Heart left ventricle (tissue), 13 donors: Measurements from ENCODE around the gene ATMIN.

Experiments used
- POLR2A ChIP-seq, 2 donors: fragments of 450-650 bp; IDR thresholded peaks; one replicate each; pipeline ENCODE4 v1.6.1; 2017; ENCODE audit warnings: antibody characterized with exemption in 2 of 2, mild to moderate bottlenecking in 2 of 2, moderate library complexity in 2 of 2
- TF ChIP-seq, protein P1 (sequence below), 12 donors: fragments of 200-600 bp; sonication (generic) in 4 of 12; IDR thresholded peaks; one replicate each; pipeline versions ENCODE4 v1.5.0 to v1.8.0; 2018 to 2022; ENCODE audit warnings: antibody characterized with exemption in 12 of 12, mild to moderate bottlenecking in 5 of 12
- donor health status: ischemic (EF 13 %, LVEDD 7.1; RV severe dilation, severe dysfunction).
- donor health status: DM: no; HTN: yes; CAD: no.
- donor health status: DM: no; HTN: no; CAD: no.
- donor health status: ischemic (EF 25% LVEDD 6.9; RV normal size, moderate dysfunction).
- donor health status: ischemic (EF 25% LVEDD 5.7; RV mildly dilated, moderate dysfunction).
- donor health status: ischemic (EF 35%, LVEDD 5.7; RV mildly dilated, moderate dysfunction).
- donor health status: nonischemic (EF 11% LVEDD 7.7; RV severe dilation, severe dysfunction).
- donor health status: DM: yes; HTN: yes; CAD: no.
- donor health status: PGD.
- donor health status: ischemic (EF 29% LVEDD 5.4; RV normal size, mild dysfunction).
- donor health status: nonischemic (EF 23%, LVEDD 6.1; RV moderate dilation, normal function).

DNA sequence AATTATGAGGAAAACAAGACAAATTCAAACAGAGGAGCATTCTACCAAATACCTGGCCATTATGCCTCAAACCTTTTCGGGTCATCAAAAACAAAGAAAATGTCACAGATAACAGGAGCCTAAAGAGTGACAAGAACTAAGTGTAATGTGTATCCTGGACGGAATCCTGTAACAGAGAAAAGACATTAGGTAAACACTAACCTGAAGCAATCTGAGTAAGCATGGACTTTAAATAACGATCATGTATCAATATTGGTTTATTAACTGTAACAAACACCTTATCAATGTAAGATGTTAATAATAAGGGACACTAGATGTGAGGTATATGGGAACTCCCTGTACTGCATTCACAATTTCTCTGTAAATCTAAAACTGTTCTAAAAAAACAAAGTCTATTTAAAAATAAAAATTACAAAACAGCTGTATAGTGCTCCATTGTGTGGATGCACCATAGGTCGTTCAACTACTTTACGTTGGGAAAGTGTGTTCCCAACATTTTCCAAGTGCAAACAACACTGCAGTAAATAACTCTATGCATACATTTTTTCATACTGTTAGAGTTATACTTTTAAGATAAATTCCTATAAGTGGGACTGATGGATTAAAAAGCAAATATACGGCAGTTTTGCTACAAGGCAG lies 43.7 kb upstream of the ATMIN start:
- TF ChIP-seq, protein P1, sequence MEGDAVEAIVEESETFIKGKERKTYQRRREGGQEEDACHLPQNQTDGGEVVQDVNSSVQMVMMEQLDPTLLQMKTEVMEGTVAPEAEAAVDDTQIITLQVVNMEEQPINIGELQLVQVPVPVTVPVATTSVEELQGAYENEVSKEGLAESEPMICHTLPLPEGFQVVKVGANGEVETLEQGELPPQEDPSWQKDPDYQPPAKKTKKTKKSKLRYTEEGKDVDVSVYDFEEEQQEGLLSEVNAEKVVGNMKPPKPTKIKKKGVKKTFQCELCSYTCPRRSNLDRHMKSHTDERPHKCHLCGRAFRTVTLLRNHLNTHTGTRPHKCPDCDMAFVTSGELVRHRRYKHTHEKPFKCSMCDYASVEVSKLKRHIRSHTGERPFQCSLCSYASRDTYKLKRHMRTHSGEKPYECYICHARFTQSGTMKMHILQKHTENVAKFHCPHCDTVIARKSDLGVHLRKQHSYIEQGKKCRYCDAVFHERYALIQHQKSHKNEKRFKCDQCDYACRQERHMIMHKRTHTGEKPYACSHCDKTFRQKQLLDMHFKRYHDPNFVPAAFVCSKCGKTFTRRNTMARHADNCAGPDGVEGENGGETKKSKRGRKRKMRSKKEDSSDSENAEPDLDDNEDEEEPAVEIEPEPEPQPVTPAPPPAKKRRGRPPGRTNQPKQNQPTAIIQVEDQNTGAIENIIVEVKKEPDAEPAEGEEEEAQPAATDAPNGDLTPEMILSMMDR (IDR thresholded peaks at IDR 0.05): no peak
- TF ChIP-seq POLR2A (IDR thresholded peaks at IDR 0.05): no peak
